Loucy (cell line): Measurements from ENCODE around the gene CTNND2.
"Not testable (repeated sequence)": the region's sequence is repeated elsewhere in the genome, so short reads cannot be mapped to it uniquely, and the experiment has no call there.

Experiments used
- CTCF ChIP-seq: fragments of 200-600 bp; sonication (generic); conservative IDR thresholded peaks from 2 replicates; pipeline ENCODE4 v1.5.1; 2014; ENCODE audit warnings: mild to moderate bottlenecking, antibody characterized with exemption, low read length
- EZH2phosphoT487 ChIP-seq: fragments of 200-600 bp; IDR thresholded peaks from 2 replicates; pipeline ENCODE4 v1.6.1; 2018; ENCODE audit warnings: antibody characterized with exemption, mild to moderate bottlenecking, moderate library complexity, borderline replicate concordance

DNA sequence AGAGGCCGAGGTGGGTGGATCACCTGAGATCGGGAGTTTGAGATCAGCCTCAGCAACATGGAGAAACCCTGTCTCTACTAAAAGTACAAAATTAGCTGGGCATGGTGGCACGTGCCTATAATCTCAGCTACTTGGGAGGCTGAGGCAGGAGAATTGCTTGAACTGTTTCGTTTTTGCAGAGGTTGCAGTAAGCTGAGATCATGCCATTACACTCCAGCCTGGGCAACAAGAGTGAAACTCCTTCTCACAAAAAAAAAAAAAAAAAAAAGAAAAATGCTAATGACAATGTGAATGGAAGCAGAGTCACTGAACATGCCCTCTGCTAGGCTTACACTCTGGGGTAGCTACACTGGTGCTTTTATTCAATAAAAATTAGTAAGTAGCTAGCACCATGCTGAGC, 899.7 kb downstream of the CTNND2 start:
- not testable (repeated sequence) for TF ChIP-seq CTCF, EZH2phosphoT487
